ENCODE results near the gene DNAH2. TPM values are rescaled to one million over a fixed set of nuclear protein-coding genes. Genes with fewer than 3 reads are reported as not detected.
A peak's percentile ranks its signal among the peaks of the same experiment; 100 is the strongest.

DNAH2 gene
- total and polyA plus RNA-seq, 2 of the 13 experiments (the other 11 are each of a cell fraction or from before 2014, with no cell fraction given) = not detected

DNA sequence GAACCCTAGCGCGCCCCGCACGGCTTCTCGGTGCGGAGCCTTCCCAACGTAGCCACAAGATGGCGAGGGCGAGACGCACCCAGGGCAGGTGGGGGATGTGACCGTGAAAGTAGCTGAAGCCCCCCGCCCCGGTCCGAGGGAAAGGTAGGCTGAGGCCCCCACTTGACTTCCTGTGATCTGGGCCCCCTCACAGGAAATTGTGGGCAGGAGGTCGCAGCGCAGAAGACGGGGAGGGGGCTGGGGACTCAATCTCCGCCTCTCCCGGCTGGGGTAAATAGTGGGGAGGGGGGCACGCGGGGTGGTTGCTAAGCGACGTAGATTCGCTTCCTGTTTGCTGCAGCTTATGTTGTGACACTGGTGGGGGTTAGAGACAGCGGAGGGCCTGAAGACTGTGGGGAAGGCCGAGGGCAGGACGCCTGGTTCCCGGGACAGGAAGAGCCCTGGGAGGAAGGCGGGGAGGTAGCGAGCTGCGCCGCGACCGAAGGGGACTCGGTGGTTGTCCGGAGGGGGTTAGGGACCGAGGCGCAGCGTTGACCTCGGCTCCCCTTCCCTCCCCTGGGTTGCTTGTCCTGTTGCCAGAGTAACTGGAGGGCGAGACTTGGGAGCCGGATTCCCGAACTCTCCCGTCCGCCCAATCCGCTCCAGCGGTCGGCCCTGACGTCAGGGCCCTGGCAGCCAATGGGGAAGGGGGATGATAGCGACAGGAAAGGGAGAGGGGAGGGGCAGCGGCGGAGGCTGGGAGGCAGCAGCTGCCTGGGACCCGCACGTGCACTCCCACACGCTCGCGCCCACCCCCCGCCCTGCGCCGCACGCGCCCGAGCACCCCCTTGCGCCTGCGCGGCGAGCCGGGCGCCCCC, 117.6 kb downstream of the DNAH2 start (continued):
- no peak for TF ChIP-seq PLSCR1 (CRISPR knock-in tag; IDR thresholded peaks at IDR 0.05; ENCODE audit: borderline replicate concordance)
- TF ChIP-seq FOXK1 (CRISPR knock-in tag; IDR thresholded peaks at IDR 0.05; ENCODE audit: borderline replicate concordance, low read depth) = no peak
- TF ChIP-seq RBM22 (optimal IDR thresholded peaks at IDR 0.05; ENCODE audit: low read length) = peak; percentile 64
- TF ChIP-seq HNRNPLL (IDR thresholded peaks at IDR 0.05; ENCODE audit: low read depth, low read length, poor library complexity, severe bottlenecking) = peak; percentile 58
- TF ChIP-seq PPARG (CRISPR knock-in tag; conservative IDR thresholded peaks at IDR 0.05) = no peak
- TF ChIP-seq ZBTB20 (CRISPR knock-in tag; IDR thresholded peaks at IDR 0.05; ENCODE audit: borderline replicate concordance, low read depth) = no peak; the same call in 1 of the 2 replicates
- no peak for TF ChIP-seq IKZF1 (IDR thresholded peaks at IDR 0.05)
- TF ChIP-seq ZNF619 (CRISPR knock-in tag; IDR thresholded peaks at IDR 0.05) = no peak
- TF ChIP-seq BRCA1 (CRISPR knock-in tag; IDR thresholded peaks at IDR 0.05) = 0 out of 2 replicates have a peak, but pooled peaks have one; percentile 5
- peak; percentile 23 for TF ChIP-seq HOXD1 (CRISPR knock-in tag; IDR thresholded peaks at IDR 0.05)
- TF ChIP-seq ZSCAN20 (CRISPR knock-in tag; IDR thresholded peaks at IDR 0.05; ENCODE audit: borderline replicate concordance) = no peak
- TF ChIP-seq PRMT3 (CRISPR knock-in tag; IDR thresholded peaks at IDR 0.05; ENCODE audit: borderline replicate concordance, low read depth) = no peak
- peak; percentile 80; the same call in 1 of the 2 replicates for TF ChIP-seq HOXA3 (CRISPR knock-in tag; IDR thresholded peaks at IDR 0.05)
- TF ChIP-seq SRF (IDR thresholded peaks at IDR 0.05; ENCODE audit: low read depth, low read length) = no peak
- no peak for TF ChIP-seq ZFP36 (IDR thresholded peaks at IDR 0.05; ENCODE audit: borderline replicate concordance, low read depth, low read length, partially characterized antibody)
- no peak for TF ChIP-seq ZNF160 (CRISPR knock-in tag; IDR thresholded peaks at IDR 0.05)
- no peak for TF ChIP-seq SMYD3 (CRISPR knock-in tag; IDR thresholded peaks at IDR 0.05)
- no peak for TF ChIP-seq ZNF703 (CRISPR knock-in tag; IDR thresholded peaks at IDR 0.05; ENCODE audit: borderline replicate concordance)
- TF ChIP-seq, protein P1, sequence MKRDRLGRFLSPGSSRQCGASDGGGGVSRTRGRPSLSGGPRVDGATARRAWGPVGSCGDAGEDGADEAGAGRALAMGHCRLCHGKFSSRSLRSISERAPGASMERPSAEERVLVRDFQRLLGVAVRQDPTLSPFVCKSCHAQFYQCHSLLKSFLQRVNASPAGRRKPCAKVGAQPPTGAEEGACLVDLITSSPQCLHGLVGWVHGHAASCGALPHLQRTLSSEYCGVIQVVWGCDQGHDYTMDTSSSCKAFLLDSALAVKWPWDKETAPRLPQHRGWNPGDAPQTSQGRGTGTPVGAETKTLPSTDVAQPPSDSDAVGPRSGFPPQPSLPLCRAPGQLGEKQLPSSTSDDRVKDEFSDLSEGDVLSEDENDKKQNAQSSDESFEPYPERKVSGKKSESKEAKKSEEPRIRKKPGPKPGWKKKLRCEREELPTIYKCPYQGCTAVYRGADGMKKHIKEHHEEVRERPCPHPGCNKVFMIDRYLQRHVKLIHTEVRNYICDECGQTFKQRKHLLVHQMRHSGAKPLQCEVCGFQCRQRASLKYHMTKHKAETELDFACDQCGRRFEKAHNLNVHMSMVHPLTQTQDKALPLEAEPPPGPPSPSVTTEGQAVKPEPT (CRISPR knock-in tag; IDR thresholded peaks at IDR 0.05; ENCODE audit: low read depth) = 0 out of 2 replicates have a peak, but pooled peaks have one; percentile 12
- no peak for TF ChIP-seq U2AF2 (IDR thresholded peaks at IDR 0.05; ENCODE audit: low read depth, low read length)
- TF ChIP-seq GATAD1 (CRISPR knock-in tag; IDR thresholded peaks at IDR 0.05) = peak; percentile 58
- TF ChIP-seq ISX (CRISPR knock-in tag; conservative IDR thresholded peaks at IDR 0.05) = no peak
- TF ChIP-seq ZNF296 (CRISPR knock-in tag; conservative IDR thresholded peaks at IDR 0.05) = no peak
- no peak for TF ChIP-seq ZSCAN31 (CRISPR knock-in tag; IDR thresholded peaks at IDR 0.05; ENCODE audit: low read depth)
- TF ChIP-seq CCDC6 (CRISPR knock-in tag; IDR thresholded peaks at IDR 0.05) = no peak
- no peak for TF ChIP-seq ZSCAN30 (CRISPR knock-in tag; IDR thresholded peaks at IDR 0.05)
- TF ChIP-seq CHD4 (IDR thresholded peaks at IDR 0.05; ENCODE audit: borderline replicate concordance, low read length) = no peak
- TF ChIP-seq LCORL (IDR thresholded peaks at IDR 0.05) = no peak
- peak; percentile 33; the same call in 1 of the 2 replicates for TF ChIP-seq LCORL (CRISPR knock-in tag; IDR thresholded peaks at IDR 0.05)
